Measurements from ENCODE around the gene SLC25A53.
"Not testable (repeated sequence)": the region's sequence is repeated elsewhere in the genome, so short reads cannot be mapped to it uniquely, and the experiment has no call there.

Gene SLC25A53

DNA sequence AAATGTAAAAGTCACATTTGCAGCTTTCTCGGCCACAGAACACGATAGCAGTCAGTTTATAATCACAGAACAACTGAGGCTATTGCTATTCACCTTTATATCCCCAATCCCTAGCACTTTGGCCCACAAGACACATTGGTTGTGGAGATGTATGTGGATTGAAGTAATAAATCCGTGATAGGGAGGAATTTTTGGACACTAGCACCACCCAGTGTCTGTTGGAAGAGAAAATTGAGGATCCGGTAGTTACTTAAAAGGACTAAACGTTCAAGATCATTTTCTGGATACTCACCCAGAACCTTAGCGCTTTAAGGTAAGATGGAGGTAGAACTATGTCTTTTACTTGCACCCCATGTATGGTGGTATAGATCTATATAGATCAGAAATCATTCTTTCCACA lies 79.0 kb downstream of the SLC25A53 start:
- H3K27ac Mint-ChIP-seq; intact Hi-C loops (cut with micrococcal nuclease); H3K4me3 Mint-ChIP-seq; H3K9me3 Mint-ChIP-seq; H3K4me1 Mint-ChIP-seq (ENCODE audit: low read depth); H3K27me3 Mint-ChIP-seq; H3K36me3 Mint-ChIP-seq (ENCODE audit: low read depth): not testable (repeated sequence)

DNA sequence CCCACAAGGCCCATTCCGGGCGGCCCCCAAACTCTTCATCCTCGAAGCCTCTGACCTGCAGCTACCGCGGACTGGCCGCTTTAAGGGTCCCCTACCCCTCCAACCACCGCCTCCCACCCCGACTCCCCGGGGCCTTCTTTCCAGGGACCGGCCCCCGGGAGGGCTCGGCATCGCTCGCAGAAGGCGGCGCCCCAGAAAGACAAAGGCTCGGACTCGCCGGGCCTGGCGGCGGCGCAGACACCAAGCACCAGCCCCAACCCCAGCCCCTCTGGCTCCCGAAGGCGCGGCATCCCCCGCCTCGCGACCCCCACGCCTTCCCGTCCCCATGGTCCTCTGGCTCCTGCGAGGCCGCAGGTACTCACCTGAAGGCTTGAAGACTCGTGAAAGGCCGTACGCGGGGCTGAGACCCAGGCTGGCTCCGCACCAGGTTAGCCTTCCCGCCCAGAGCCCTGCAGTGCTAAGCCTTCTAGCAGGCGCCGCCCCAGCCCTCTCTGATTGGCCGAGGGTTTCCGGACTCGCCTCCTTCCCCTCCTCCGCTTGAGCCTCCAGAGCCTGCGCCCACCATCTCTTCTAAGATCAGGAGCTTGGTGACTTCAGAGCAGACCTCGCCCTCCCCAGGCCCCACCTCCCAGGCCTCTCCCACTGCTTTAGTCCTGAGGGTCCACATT lies 80.9 kb downstream of the SLC25A53 start, which contains the start of gene TMSB15C:
Gene TMSB15C (minus strand): TSS at position 459 of the 668 bp plus-strand sequence.
- H3K27me3 Mint-ChIP-seq; H3K27ac Mint-ChIP-seq; intact Hi-C loops (cut with micrococcal nuclease); H3K4me1 Mint-ChIP-seq (ENCODE audit: low read depth); H3K9me3 Mint-ChIP-seq; H3K36me3 Mint-ChIP-seq (ENCODE audit: low read depth); H3K4me3 Mint-ChIP-seq: not testable (repeated sequence)

DNA sequence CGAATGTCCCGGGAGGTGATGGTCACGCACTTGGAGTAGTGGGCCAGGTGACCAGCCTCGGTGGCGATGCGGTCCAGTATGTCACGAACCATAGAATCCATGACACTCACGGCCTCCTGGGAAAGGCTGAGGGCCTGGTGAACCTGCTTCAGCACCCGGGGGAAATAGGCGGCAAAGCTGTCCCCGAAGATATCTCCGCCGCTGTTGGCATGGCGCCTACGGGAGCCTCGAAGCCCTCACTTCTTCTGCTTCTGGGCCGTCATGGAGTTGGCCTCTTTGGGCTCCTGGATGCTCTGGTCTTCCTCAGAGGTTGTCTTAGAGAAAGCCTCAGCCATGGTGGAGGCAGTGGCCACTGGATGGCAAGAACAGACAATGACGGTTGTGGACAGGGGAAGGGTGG lies 94.2 kb downstream of the SLC25A53 start:
- H3K36me3 Mint-ChIP-seq (ENCODE audit: low read depth); H3K4me1 Mint-ChIP-seq (ENCODE audit: low read depth); H3K27ac Mint-ChIP-seq; intact Hi-C loops (cut with micrococcal nuclease); H3K9me3 Mint-ChIP-seq; H3K4me3 Mint-ChIP-seq; H3K27me3 Mint-ChIP-seq: not testable (repeated sequence)

DNA sequence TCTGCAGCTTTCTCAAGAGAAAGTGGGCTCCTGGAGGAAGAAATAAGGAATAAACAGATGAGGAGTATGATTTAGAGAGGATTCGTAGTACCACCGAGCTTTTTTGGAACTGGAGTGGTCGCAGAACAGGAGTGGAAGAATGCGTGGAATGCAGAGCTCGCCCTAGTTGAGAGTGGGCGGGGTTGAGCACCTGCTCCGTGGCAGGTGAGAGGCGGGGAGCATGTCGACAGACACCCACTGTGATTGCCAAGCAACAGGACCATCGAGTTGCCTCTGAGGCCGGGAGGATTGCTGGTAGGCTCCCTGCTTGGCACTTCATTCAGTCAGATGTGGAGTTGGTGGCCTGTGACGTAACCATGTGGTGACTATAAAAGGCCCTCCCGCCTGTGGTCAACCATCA lies 101.9 kb downstream of the SLC25A53 start:
- H3K4me1 Mint-ChIP-seq (ENCODE audit: low read depth); H3K27ac Mint-ChIP-seq; H3K36me3 Mint-ChIP-seq (ENCODE audit: low read depth); H3K9me3 Mint-ChIP-seq; intact Hi-C loops (cut with micrococcal nuclease); H3K4me3 Mint-ChIP-seq; H3K27me3 Mint-ChIP-seq: not testable (repeated sequence)
